ENCODE results near the gene NBEA. TPM values are rescaled to one million over a fixed set of nuclear protein-coding genes. Genes with fewer than 3 reads are reported as not detected.

Gene NBEA
- total RNA-seq, 4 donors from 2014 or later, result 1.4 to 14.9 (median 4.1) TPM

GRCh38 chr13:35714588-35715377 lies 772.7 kb downstream of the NBEA start:
- Histone ChIP-seq H3K36me3 (no peaks in the 10 kb centered on the region), H3K9me3 (no peaks in the 10 kb centered on the region), H3K4me1 (no peaks in the 10 kb centered on the region), H3K4me3 (no peak overlapping the region), H3K27ac (no peak overlapping the region), H3K27me3 (no peaks in the 10 kb centered on the region)
- TF ChIP-seq POLR2A (IDR thresholded peaks at IDR 0.05), result no peak
- TF ChIP-seq CTCF (IDR thresholded peaks at IDR 0.05), result no peak
- DNase-seq, result no peak

DNA sequence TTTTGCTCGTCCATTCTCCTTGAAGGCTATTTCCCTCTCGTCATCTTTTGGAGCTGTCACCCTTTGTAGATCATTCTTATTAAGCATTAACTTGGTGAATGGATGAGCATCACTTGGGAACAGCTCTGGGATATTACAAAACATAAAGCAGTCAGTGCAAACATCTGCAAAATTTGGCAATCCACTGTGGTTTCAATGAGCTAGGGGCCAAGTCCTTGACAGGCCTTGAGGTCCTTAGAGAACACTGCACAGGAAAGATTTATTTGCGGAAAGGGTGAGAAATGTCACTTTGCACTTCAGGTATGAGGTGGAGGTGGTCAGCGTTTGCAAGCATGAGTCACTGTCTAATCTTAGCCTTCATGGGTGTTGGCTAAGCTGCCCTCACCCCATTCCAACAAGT lies 774.1 kb downstream of the NBEA start:
- Histone ChIP-seq H3K27ac (no peak overlapping the region), H3K4me1 (no peaks in the 10 kb centered on the region), H3K36me3 (no peaks in the 10 kb centered on the region), H3K9me3 (no peaks in the 10 kb centered on the region), H3K27me3 (no peaks in the 10 kb centered on the region), H3K4me3 (no peak overlapping the region)
- TF ChIP-seq CTCF (IDR thresholded peaks at IDR 0.05) (no peak), POLR2A (IDR thresholded peaks at IDR 0.05) (no peak)
- DNase-seq, result no peak

- TF ChIP-seq CTCF (IDR thresholded peaks at IDR 0.05) (no peak), POLR2A (IDR thresholded peaks at IDR 0.05) (no peak)
- Histone ChIP-seq H3K9me3 (no peaks in the 10 kb centered on the region), H3K27ac (no peak overlapping the region), H3K36me3 (no peaks in the 10 kb centered on the region), H3K4me1 (no peaks in the 10 kb centered on the region), H3K4me3 (no peak overlapping the region), H3K27me3 (no peaks in the 10 kb centered on the region)
- DNase-seq, result no peak
Observed at GRCh38 chr13:35716729-35717128, 774.7 kb downstream of the NBEA start.

GRCh38 chr13:35718084-35718483 lies 776.0 kb downstream of the NBEA start:
- H3K4me1 ChIP-seq, result no peaks in the 10 kb centered on the region
- H3K27me3 ChIP-seq, result no peaks in the 10 kb centered on the region
- H3K36me3 ChIP-seq, result no peaks in the 10 kb centered on the region
- DNase-seq, result no peak
- no peaks in the 10 kb centered on the region for H3K9me3 ChIP-seq
- no peak overlapping the region for H3K27ac ChIP-seq
- TF ChIP-seq POLR2A (IDR thresholded peaks at IDR 0.05) (no peak), CTCF (IDR thresholded peaks at IDR 0.05) (no peak)
- H3K4me3 ChIP-seq, result no peak overlapping the region

- DNase-seq, result no peak
- no peaks in the 10 kb centered on the region for H3K27me3 ChIP-seq
- no peaks in the 10 kb centered on the region for H3K9me3 ChIP-seq
- no peaks in the 10 kb centered on the region for H3K36me3 ChIP-seq
- no peak overlapping the region for H3K4me3 ChIP-seq
- H3K27ac ChIP-seq, result no peak overlapping the region
- TF ChIP-seq POLR2A (IDR thresholded peaks at IDR 0.05), result no peak
- no peak for TF ChIP-seq CTCF (IDR thresholded peaks at IDR 0.05)
- peaks cover 0 to 4% (median 0%) of the 10 kb centered on the region in 4 donors for H3K4me1 ChIP-seq
Observed at GRCh38 chr13:35720290-35720689, 778.2 kb downstream of the NBEA start.
